Measurements from ENCODE around the gene LZTR1. TPM values are rescaled to one million over a fixed set of nuclear protein-coding genes. Genes with fewer than 3 reads are reported as not detected.
"Not testable (repeated sequence)": the region's sequence is repeated elsewhere in the genome, so short reads cannot be mapped to it uniquely, and the experiment has no call there.

LZTR1 gene
- total RNA-seq, 8 experiments from 2014 or later, result 19.0 to 47.1 (median 26.0) TPM

- ATAC-seq (replicated peaks in 6 of 8), result no peak
- no peak overlapping the region for H3K4me3 ChIP-seq
- WGBS, 10 experiments, result 13 to 72% (median 46%) methylated on average over 1 to 2 of the region's 2 CpGs; no CpG with 5 or more reads in 4 of the 10 experiments
- peak overlapping the region in 1 of 2 donors; percentile 42 for H3K27ac ChIP-seq
- in situ Hi-C loops (cut with MboI; ENCODE audit: low pct_unique_long_range_greater_than_20kb in 2 of 9, low sequenced_read_pairs in 9 of 9, unreplicated experiment in 9 of 9), result no loop called here
- peaks cover 4 to 6% of the 10 kb centered on the region in 2 donors for H3K4me1 ChIP-seq (replicated peaks in 1 of 2)
These were observed 56.3 kb downstream of the LZTR1 start for GRCh38 chr22:21038405-21038804.

- 61 to 100% (median 88%) methylated on average over 1 to 5 of the region's 5 CpGs; no CpG with 5 or more reads in 4 of the 10 experiments for WGBS, 10 experiments
- H3K4me3 ChIP-seq; in situ Hi-C loops (cut with MboI; ENCODE audit: low pct_unique_long_range_greater_than_20kb in 2 of 9, low sequenced_read_pairs in 9 of 9, unreplicated experiment in 9 of 9); ATAC-seq (replicated peaks in 6 of 8); H3K27ac ChIP-seq: not testable (repeated sequence)
- peaks cover 11 to 13% of the 10 kb centered on the region in 2 donors for H3K4me1 ChIP-seq (replicated peaks in 1 of 2)
These were observed 57.1 kb downstream of the LZTR1 start for GRCh38 chr22:21039158-21039557.

- Histone ChIP-seq H3K4me1 (replicated peaks in 1 of 2) (peaks cover 28 to 30% of the 10 kb centered on the region in 2 donors), H3K4me3 (no peak overlapping the region), H3K27ac (no peak overlapping the region)
- in situ Hi-C loops (cut with MboI; ENCODE audit: low pct_unique_long_range_greater_than_20kb in 2 of 9, low sequenced_read_pairs in 9 of 9, unreplicated experiment in 9 of 9), result no loop called here
- WGBS, 10 experiments, result 0 to 80% (median 79%) methylated on average over 1 to 4 of the region's 4 CpGs; no CpG with 5 or more reads in 2 of the 10 experiments
- ATAC-seq (replicated peaks in 6 of 8), result no peak
These were observed 59.8 kb downstream of the LZTR1 start for GRCh38 chr22:21041937-21042336.

- ATAC-seq (replicated peaks in 6 of 8), result peak in 1 of 8 experiments; percentile 5
- H3K4me1 ChIP-seq (replicated peaks in 1 of 2), result peaks cover 28 to 30% of the 10 kb centered on the region in 2 donors
- H3K27ac ChIP-seq, result peak overlapping the region in 1 of 2 donors; percentile 79
- in situ Hi-C loops (cut with MboI; ENCODE audit: low pct_unique_long_range_greater_than_20kb in 2 of 9, low sequenced_read_pairs in 9 of 9, unreplicated experiment in 9 of 9), result no loop called here
- WGBS, 10 experiments, result 63 to 100% (median 100%) methylated on average over 1 to 4 of the region's 6 CpGs; no CpG with 5 or more reads in 3 of the 10 experiments
- H3K4me3 ChIP-seq, result no peak overlapping the region
These were observed 61.1 kb downstream of the LZTR1 start for GRCh38 chr22:21042978-21043859.

GRCh38 chr22:21043860-21044535, 61.9 kb downstream of the LZTR1 start:
- H3K4me1 ChIP-seq (replicated peaks in 1 of 2), result peaks cover 28 to 30% of the 10 kb centered on the region in 2 donors
- WGBS, 10 experiments, result 17 to 100% (median 80%) methylated on average over 1 to 8 of the region's 15 CpGs; no CpG with 5 or more reads in 5 of the 10 experiments
- no peak for ATAC-seq (replicated peaks in 6 of 8)
- in situ Hi-C loops (cut with MboI; ENCODE audit: low pct_unique_long_range_greater_than_20kb in 2 of 9, low sequenced_read_pairs in 9 of 9, unreplicated experiment in 9 of 9), result no loop called here
- peak overlapping the region; percentile 59 to 79 for H3K27ac ChIP-seq
- no peak overlapping the region for H3K4me3 ChIP-seq

GRCh38 chr22:21044931-21045584, 63.0 kb downstream of the LZTR1 start:
- H3K27ac ChIP-seq, result peak overlapping the region; percentile 59 to 79
- ATAC-seq (replicated peaks in 6 of 8), result peak; percentile 25 to 62 (median 51)
- H3K4me3 ChIP-seq, result peak overlapping the region; percentile 13 to 54 (median 37)
- WGBS, 10 experiments, result 0 to 30% (median 14%) methylated on average over 2 to 5 of the region's 15 CpGs; no CpG with 5 or more reads in 7 of the 10 experiments
- in situ Hi-C loops (cut with MboI; ENCODE audit: low pct_unique_long_range_greater_than_20kb in 2 of 9, low sequenced_read_pairs in 9 of 9, unreplicated experiment in 9 of 9), result no loop called here
- peaks cover 28 to 30% of the 10 kb centered on the region in 2 donors for H3K4me1 ChIP-seq (replicated peaks in 1 of 2)

- H3K27ac ChIP-seq, result peak within 1 kb of the TSS; percentile 59 to 80
- in situ Hi-C loops (cut with MboI; ENCODE audit: low pct_unique_long_range_greater_than_20kb in 2 of 9, low sequenced_read_pairs in 9 of 9, unreplicated experiment in 9 of 9), result no loop called here
- H3K4me3 ChIP-seq, result peak within 1 kb of the TSS; percentile 32 to 54 (median 40)
- H3K4me1 ChIP-seq (replicated peaks in 1 of 2), result peaks cover 28 to 30% of the 10 kb centered on the region in 2 donors
- whole genome bisulfite sequencing, 10 experiments, result 0 to 7% (median 0%) methylated on average over 1 to 7 of the region's 47 CpGs; no CpG with 5 or more reads in 7 of the 10 experiments
- ATAC-seq (replicated peaks in 6 of 8), result peak; percentile 97 to 99 (median 98)
These were observed 63.6 kb downstream of the LZTR1 start, which contains the start of gene LRRC74B for GRCh38 chr22:21045585-21046294. LRRC74B (plus strand) TSS chr22:21045946; CDS start chr22:21045987, 41 bp downstream.

GRCh38 chr22:21047035-21047661, 65.1 kb downstream of the LZTR1 start:
- H3K4me3 ChIP-seq, result no peak overlapping the region

GRCh38 chr22:21047730-21048129, 65.6 kb downstream of the LZTR1 start:
- in situ Hi-C loops (cut with MboI; ENCODE audit: low pct_unique_long_range_greater_than_20kb in 2 of 9, low sequenced_read_pairs in 9 of 9, unreplicated experiment in 9 of 9), result no loop called here
- Histone ChIP-seq H3K27ac (no peak overlapping the region), H3K4me3 (no peak overlapping the region), H3K4me1 (replicated peaks in 1 of 2) (peaks cover 36 to 38% of the 10 kb centered on the region in 2 donors)
- WGBS, 10 experiments, result no CpG with 5 or more reads among the region's 7 CpGs
- ATAC-seq (replicated peaks in 6 of 8), result no peak

More at GRCh38 chr22:21047035-21047661, 65.1 kb downstream of the LZTR1 start:
- WGBS, 10 experiments, result 61 to 100% (median 87%) methylated on average over 2 to 9 of the region's 14 CpGs; no CpG with 5 or more reads in 2 of the 10 experiments
- Histone ChIP-seq H3K4me1 (replicated peaks in 1 of 2) (peaks cover 36 to 37% of the 10 kb centered on the region in 2 donors), H3K27ac (no peak overlapping the region)
- in situ Hi-C loops (cut with MboI; ENCODE audit: low pct_unique_long_range_greater_than_20kb in 2 of 9, low sequenced_read_pairs in 9 of 9, unreplicated experiment in 9 of 9), result no loop called here
- ATAC-seq (replicated peaks in 6 of 8), result no peak

- H3K27ac ChIP-seq; ATAC-seq (replicated peaks in 6 of 8); H3K4me3 ChIP-seq; in situ Hi-C loops (cut with MboI; ENCODE audit: low pct_unique_long_range_greater_than_20kb in 2 of 9, low sequenced_read_pairs in 9 of 9, unreplicated experiment in 9 of 9): not testable (repeated sequence)
- 60 to 83% methylated on average over 1 of the region's 5 CpGs; no CpG with 5 or more reads in 8 of the 10 experiments for WGBS, 10 experiments
- H3K4me1 ChIP-seq (replicated peaks in 1 of 2), result peaks cover 32% of the 10 kb centered on the region in 2 donors
These were observed 66.4 kb downstream of the LZTR1 start for GRCh38 chr22:21048448-21048847.

Data from motor neuron (in vitro differentiated cells).